HG03565 (cell line): ENCODE results near the gene LCA5L.
A peak's percentile ranks its signal among the peaks of the same experiment; 100 is the strongest.

Source experiments
- ATAC-seq: cut with Tn5 transposase; IDR thresholded peaks from one replicate; pipeline ENCODE4 v1.9.1; 2021; ENCODE audit warnings: mild to moderate bottlenecking, moderate library complexity; ENCODE audit not compliant: unreplicated experiment

LCA5L gene

DNA sequence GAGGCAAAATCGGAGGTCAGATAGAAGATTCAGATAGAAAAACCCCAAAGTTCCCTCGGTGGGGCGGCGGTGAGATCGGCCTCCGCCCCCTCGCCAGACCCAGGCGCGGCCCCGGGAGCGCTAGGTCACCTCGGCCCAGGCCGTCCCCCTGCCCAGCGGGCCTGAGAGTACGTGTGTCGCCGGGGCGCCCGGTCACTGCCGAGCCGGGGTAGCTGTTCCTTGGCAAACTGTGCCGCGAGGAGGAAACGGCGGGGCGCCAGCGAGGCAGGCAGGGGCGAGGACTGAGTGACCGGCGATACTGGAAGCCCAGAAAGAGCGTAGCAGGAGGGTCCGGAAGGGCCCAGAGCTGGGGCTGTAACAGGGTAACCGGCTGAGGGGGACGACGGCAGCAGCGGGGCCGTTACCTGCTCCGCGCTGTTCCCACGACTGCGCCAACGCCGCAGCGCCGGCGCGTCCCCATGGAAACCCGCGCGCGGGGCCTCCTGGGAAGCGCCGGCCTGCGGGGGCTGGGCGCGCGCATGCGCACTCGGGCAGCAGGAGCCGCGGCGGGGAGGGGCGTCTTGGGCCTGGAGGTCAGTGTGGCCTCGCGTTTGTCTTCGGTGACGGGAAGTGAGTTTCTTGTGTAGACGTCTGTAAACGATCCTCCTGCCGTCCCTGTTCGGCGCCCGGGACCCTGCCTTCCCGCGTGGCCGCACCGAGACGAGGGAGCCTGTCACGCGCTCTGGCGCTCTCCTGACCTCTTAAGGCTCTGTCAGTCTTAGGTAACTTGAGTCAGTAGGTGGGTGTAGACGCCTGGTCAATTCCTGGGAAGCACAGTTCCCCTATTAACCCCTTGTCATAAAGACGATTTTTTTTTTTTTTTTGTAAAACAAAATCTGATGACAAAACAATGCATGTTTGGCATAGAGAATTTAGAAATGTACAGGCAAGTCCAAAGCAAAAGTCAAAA is at the start of gene LCA5L:
Gene LCA5L, minus strand, starts transcription at position 458 of the 949 bp plus-strand sequence. CDS start 17,285 bp downstream, outside the sequence.
- ATAC-seq: peak; percentile 75

- ATAC-seq: no peak
Measured at GRCh38 chr21:39489380-39489924, 43.9 kb upstream of the LCA5L start.

- no peak for ATAC-seq
Measured at GRCh38 chr21:39484711-39485276, 39.2 kb upstream of the LCA5L start.

- no peak for ATAC-seq
Measured at GRCh38 chr21:39483917-39484316, 38.3 kb upstream of the LCA5L start.

- no peak for ATAC-seq
Measured at GRCh38 chr21:39481886-39482285, 36.3 kb upstream of the LCA5L start.

- no peak for ATAC-seq
Measured at GRCh38 chr21:39480271-39480670, 34.7 kb upstream of the LCA5L start.

DNA sequence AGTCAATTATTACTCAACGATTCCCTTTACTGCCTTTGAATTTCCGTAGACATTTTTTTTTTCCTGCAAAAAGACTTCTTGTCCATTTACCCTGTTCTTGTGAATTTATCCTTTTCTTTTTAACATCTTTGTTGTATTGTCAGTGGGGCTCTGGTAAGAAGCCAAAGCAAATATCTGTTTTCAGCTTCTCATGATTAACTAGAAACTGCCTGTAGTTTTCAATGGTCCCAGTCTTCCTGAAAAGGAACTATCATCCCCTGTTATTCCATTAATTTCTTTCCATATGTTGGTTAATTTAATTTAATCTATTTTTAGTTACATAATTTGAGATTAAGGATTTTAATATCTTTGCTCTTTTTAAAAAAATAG is 34.2 kb upstream of the LCA5L start:
- ATAC-seq: no peak

DNA sequence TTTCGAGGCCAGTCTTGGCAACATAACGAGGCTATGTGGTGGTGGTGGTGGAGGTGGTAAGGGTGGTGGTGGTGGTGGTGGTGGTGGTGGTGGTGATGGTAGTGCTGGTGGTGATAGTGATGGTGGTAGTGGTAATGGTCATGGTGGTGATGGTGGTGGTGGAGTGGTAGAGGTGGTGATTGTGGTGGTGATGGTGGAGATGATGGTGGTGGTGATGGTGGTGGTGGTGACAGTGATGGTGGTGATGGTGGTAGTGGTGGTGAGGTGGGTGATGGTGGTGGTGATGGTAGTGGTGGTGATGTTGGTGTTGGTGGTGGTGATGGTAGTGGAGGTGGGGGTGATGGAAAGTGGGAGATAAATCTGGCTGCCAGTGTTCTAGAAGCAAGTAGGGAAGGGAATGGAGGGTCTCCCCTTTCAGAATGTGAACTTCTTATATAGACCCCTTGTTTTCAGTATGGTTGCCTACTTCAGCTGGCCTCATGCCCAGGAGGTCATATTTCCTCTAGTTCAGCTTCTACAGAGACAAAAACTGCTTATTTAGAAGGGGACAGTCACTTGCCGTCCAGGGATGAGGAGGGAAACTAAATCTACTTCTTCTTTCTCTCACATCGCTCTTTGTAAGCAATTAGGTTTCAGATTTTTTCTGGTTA is 33.7 kb upstream of the LCA5L start:
- no peak for ATAC-seq

DNA sequence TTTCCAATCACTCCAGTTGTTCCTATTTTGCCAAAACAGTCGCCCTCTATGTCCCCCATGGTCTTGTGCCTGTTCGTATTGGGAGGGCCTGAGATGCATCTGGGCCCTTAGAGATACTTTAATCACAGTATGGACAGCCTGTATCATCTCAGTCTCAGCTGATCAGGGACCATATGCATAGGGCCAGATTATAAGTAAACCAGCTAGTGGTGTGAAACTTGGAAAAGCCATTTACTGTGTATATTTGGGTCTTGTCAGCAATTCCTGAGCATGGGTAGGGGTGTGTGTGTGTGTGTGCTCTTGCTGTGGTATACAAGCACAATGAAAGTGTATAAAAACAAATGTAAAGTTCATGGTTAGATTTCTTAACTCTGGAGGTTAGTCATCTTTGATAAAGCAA is 29.0 kb upstream of the LCA5L start:
- no peak for ATAC-seq

DNA sequence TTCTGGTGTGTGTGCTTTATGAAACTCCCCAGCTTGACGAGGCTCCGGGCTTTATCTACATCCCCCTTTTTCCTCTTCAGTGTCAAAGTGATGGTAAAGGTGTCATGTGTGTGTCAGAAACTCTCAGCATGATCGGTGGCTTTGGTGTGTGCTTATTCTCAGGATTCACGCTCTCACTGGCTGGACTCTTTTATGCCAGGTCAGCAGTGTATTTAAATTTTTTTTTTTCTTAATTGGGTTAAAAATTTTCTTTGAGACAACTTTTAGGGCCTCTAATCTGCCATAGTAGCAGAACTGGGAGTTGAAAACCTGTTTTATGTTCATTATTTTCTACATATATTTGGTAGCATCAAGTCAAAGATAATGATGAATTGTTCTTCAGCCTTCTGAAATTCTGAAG is 27.2 kb upstream of the LCA5L start:
- no peak for ATAC-seq

DNA sequence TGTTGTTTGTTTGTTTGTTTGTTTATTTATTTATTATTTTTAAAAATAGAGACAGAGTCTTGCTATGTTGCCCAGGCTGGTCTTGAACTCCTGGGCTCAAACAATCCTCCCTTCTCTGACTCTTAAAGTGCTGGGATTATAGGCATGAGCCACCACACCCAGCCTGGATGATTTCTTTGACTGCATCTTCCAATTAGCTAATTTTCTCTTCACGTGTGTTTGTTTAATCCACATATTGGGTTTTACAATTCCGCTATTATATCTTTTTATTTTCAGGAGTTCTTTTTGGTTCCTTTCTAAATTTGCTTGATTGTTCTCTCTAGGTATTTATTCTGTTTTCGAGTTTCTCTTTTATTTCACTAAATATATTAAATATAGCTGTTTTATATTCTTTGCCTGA is 26.0 kb upstream of the LCA5L start:
- no peak for ATAC-seq

GRCh38 chr21:39468559-39468958 is 23.0 kb upstream of the LCA5L start:
- no peak for ATAC-seq

DNA sequence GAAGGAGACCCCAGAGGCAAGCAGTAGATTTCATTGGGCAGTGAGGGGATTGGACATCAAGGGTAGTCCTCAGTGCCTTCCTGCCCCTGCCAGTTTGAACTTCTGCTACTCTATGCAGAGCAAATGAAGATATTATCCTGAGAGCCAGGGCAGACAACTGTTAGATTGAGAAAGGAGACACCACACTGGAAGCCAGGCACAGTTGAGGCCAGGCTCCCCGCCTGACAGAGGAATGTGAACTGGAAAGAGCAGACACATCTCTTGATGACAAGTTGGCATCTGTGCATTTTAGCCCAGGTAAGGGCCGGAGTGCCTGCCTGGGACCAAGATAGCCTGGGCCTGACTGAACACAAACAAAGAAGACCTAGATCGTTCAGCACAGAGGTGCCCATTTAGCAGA is 22.2 kb upstream of the LCA5L start:
- ATAC-seq: no peak

DNA sequence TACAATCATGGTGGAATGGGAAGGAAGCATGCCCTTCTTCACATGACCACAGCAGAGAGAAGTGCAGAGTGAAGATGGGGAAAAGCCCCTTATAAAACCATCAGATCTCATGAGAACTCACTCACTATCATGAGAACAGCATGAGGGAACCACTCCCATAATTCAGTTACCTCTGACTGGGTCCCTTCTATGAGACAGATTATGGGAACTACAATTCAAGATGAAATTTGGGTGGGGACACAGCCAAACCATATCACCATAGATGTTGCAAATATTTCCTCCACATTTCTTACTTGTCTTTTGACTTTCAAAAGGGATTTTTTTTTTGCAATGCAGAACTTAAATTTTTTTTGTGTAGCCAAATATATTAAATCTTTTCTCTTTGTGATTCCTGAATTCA is 21.0 kb upstream of the LCA5L start:
- ATAC-seq: no peak

DNA sequence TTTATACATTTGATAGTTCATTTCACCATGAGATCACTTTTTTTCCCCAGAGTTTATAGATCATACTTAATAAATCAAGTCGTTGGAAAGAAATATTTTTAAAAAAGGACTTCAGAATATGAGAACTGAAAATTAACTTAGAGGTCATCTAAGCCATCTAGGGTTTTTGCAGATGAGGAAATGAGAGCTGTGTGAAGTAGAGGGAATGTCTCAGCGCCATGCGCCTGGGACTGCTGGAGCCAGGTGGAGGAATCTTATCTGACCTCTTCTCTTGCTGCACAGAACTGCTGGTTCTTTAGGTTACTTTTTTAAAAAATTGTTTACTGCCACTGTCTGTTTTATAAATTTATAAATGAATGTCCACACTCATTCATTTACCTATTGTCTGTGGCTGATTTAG is 17.7 kb upstream of the LCA5L start:
- no peak for ATAC-seq

GRCh38 chr21:39461419-39461818 is 15.8 kb upstream of the LCA5L start:
- peak; percentile 78 for ATAC-seq

- ATAC-seq: no peak
Measured at GRCh38 chr21:39456665-39457064, 11.1 kb upstream of the LCA5L start.

DNA sequence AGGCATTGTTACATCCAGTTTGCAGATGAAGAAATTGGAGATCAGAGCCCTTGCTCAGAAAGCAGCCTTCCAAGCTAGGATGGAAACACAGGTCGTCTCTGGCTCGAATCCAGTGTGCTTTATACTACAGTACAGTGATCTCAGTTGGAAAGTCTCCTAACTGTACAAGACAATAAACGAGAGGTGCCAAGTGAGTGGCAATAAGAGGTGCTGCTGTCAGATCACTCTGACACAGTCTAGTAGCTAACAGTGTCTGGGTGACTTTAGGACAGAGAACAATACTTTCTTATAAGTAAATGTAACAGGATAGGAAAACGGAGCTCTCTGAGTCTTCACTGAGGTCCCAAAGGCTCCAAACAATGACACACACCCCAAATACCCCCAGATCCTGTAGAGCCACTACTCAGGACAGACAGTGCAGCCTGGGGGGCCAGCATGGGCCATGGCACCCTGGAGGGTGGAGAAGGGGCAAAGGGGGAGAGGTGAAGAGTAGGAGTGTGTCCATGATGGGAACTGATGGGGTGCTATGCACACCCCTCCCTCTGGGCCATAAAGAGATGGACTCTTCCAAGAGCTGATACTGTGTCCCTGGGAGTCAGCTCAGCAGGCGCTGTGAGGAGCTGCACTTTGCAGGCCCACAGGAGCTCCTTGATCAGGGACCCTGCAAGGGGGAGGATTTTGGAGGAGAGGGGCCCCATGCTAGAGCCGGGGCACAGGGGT is 9.5 kb upstream of the LCA5L start:
- no peak for ATAC-seq

- ATAC-seq: no peak
Measured at GRCh38 chr21:39453571-39454179, 8.1 kb upstream of the LCA5L start.

GRCh38 chr21:39452970-39453342 is 7.4 kb upstream of the LCA5L start:
- no peak for ATAC-seq
